Osteoblast (primary cell): ENCODE results near the gene TEX51. TPM values are rescaled to one million over a fixed set of nuclear protein-coding genes. Genes with fewer than 3 reads are reported as not detected.

Source experiments
- DNase-seq: peaks from one replicate; pipeline ENCODE4 v3.0.0; 2011; ENCODE audit warnings: low spot score, mixed read lengths; ENCODE audit not compliant: insufficient read length; ENCODE audit errors: missing footprints
- H2AFZ ChIP-seq: 2 replicates; pipeline ENCODE4 v1.6.0; 2011; ENCODE audit warnings: mild to moderate bottlenecking, low read length
- H3K27ac ChIP-seq: 2 replicates; pipeline ENCODE4 v1.5.1; 2011; ENCODE audit warnings: mild to moderate bottlenecking, low read depth, low read length, moderate library complexity
- H3K27me3 ChIP-seq: 2 replicates; pipeline ENCODE4 v1.6.0; 2012; ENCODE audit warnings: mild to moderate bottlenecking, control low read depth, inconsistent platforms, low read length, moderate library complexity; ENCODE audit not compliant: insufficient read depth
- H3K36me3 ChIP-seq: 2 replicates; pipeline ENCODE4 v1.5.1; 2011; ENCODE audit warnings: mild to moderate bottlenecking, low read length, control low read depth, moderate library complexity; ENCODE audit not compliant: insufficient read depth
- H3K4me1 ChIP-seq: 2 replicates; pipeline ENCODE4 v1.5.1; 2011; ENCODE audit warnings: mild to moderate bottlenecking, low read length, control low read depth, moderate library complexity; ENCODE audit not compliant: insufficient read depth
- H3K4me2 ChIP-seq: 2 replicates; pipeline ENCODE4 v1.6.0; 2011; ENCODE audit warnings: mild to moderate bottlenecking, low read length; ENCODE audit not compliant: insufficient read depth
- H3K4me3 ChIP-seq: fragments of 200-600 bp; sonication (generic); 3 replicates; pipeline ENCODE4 v1.5.1; 2012; ENCODE audit warnings: mild to moderate bottlenecking, low read length, inconsistent platforms; ENCODE audit not compliant: insufficient read depth
- H3K79me2 ChIP-seq: 2 replicates; pipeline ENCODE4 v1.6.0; 2012; ENCODE audit warnings: mild to moderate bottlenecking, low read length, control low read depth, inconsistent platforms; ENCODE audit not compliant: insufficient read depth
- H3K9me3 ChIP-seq: 2 replicates; pipeline ENCODE4 v1.5.1; 2011; ENCODE audit warnings: low read depth, low read length, control low read depth
- H4K20me1 ChIP-seq: 2 replicates; pipeline ENCODE4 v1.6.0; 2012; ENCODE audit warnings: mild to moderate bottlenecking, low read length, control low read depth; ENCODE audit not compliant: insufficient read depth
- total RNA-seq: library from RNA; depleted of rRNA; stranded (reverse); fragments of >200 nt; gene quantifications from 2 replicates; pipeline ENCODE4 v1.2.3, GENCODE V29; 2012
- TF ChIP-seq, protein P1 (sequence below): IDR thresholded peaks from 2 replicates; pipeline ENCODE4 v1.5.1; 2011; ENCODE audit warnings: mild to moderate bottlenecking, low read depth, low read length, moderate library complexity; ENCODE audit errors: extremely low read depth

TEX51 gene
- total RNA-seq, 1 donor: not detected

- Histone ChIP-seq H3K4me3 (no peak overlapping the region), H3K36me3 (no peaks in the 10 kb centered on the region), H3K4me2 (no peak overlapping the region), H3K4me1 (no peaks in the 10 kb centered on the region), H3K9me3 (no peaks in the 10 kb centered on the region), H3K27me3 (no peaks in the 10 kb centered on the region), H2AFZ (no peak overlapping the region), H3K79me2 (no peaks in the 10 kb centered on the region), H4K20me1 (no peaks in the 10 kb centered on the region), H3K27ac (no peak overlapping the region)
- DNase-seq: no peak
- TF ChIP-seq, protein P1, sequence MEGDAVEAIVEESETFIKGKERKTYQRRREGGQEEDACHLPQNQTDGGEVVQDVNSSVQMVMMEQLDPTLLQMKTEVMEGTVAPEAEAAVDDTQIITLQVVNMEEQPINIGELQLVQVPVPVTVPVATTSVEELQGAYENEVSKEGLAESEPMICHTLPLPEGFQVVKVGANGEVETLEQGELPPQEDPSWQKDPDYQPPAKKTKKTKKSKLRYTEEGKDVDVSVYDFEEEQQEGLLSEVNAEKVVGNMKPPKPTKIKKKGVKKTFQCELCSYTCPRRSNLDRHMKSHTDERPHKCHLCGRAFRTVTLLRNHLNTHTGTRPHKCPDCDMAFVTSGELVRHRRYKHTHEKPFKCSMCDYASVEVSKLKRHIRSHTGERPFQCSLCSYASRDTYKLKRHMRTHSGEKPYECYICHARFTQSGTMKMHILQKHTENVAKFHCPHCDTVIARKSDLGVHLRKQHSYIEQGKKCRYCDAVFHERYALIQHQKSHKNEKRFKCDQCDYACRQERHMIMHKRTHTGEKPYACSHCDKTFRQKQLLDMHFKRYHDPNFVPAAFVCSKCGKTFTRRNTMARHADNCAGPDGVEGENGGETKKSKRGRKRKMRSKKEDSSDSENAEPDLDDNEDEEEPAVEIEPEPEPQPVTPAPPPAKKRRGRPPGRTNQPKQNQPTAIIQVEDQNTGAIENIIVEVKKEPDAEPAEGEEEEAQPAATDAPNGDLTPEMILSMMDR: no peak
Observed at GRCh38 chr2:126914811-126915500, 16.3 kb downstream of the TEX51 start.

GRCh38 chr2:126915903-126916302, 17.2 kb downstream of the TEX51 start:
- H3K4me2 ChIP-seq: no peak overlapping the region

DNA sequence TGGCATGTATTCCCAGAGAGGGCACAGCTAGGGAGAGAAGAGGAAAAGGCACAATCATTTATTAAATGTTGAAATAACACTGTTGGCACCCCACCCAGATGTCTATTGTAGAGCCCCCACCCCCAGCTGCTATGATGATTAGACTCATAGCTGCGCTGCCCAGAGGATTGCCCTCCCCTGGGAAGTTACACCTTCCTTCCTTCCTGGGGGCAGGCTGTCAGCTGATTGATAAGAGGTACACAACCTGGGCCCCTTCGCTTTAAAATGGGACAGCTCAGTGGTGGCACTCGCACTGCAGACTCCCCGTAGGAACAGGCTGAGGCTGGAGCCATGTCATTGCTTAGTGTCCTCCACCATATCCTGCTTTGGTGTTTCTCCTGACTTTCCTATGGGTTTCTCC, 18.1 kb downstream of the TEX51 start:
- no peaks in the 10 kb centered on the region for H3K79me2 ChIP-seq
- no peak overlapping the region for H2AFZ ChIP-seq
- DNase-seq: no peak
- H3K4me2 ChIP-seq: no peak overlapping the region
- no peaks in the 10 kb centered on the region for H3K36me3 ChIP-seq
- no peaks in the 10 kb centered on the region for H3K4me1 ChIP-seq
- TF ChIP-seq, protein P1: no peak
- no peak overlapping the region for H3K4me3 ChIP-seq
- H3K27ac ChIP-seq: no peak overlapping the region
- no peaks in the 10 kb centered on the region for H4K20me1 ChIP-seq
- H3K9me3 ChIP-seq: no peaks in the 10 kb centered on the region
- no peaks in the 10 kb centered on the region for H3K27me3 ChIP-seq

More at GRCh38 chr2:126915903-126916302, 17.2 kb downstream of the TEX51 start:
- Histone ChIP-seq H3K4me3 (no peak overlapping the region), H3K36me3 (no peaks in the 10 kb centered on the region), H3K9me3 (no peaks in the 10 kb centered on the region), H2AFZ (no peak overlapping the region), H3K4me1 (no peaks in the 10 kb centered on the region), H3K27me3 (no peaks in the 10 kb centered on the region), H4K20me1 (no peaks in the 10 kb centered on the region), H3K79me2 (no peaks in the 10 kb centered on the region), H3K27ac (no peak overlapping the region)
- no peak for DNase-seq
- TF ChIP-seq, protein P1: no peak

DNA sequence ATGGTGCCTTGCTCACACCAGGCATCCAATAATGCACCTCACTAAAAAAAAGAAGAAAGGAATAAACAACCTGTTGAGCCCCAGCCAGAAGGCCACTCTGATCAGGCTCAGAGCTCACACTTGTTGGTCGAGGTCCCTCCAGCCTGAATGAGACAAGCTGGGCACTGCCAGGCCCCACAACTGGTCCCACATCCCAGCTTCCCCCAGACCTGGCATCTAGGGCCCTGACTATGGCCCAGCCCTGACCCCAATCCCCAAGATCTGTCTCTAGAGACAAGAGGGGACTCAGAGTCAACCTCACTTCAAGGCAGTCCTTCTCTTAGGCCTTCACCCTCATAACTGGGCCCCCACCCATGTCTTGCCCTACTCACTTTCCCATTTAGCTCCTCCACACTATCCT, 22.4 kb downstream of the TEX51 start:
- H3K79me2 ChIP-seq: no peaks in the 10 kb centered on the region
- no peak for DNase-seq
- no peaks in the 10 kb centered on the region for H3K27me3 ChIP-seq
- H3K4me2 ChIP-seq: no peak overlapping the region
- H3K9me3 ChIP-seq: no peaks in the 10 kb centered on the region
- no peak overlapping the region for H3K27ac ChIP-seq
- TF ChIP-seq, protein P1: no peak
- H3K36me3 ChIP-seq: no peaks in the 10 kb centered on the region
- H2AFZ ChIP-seq: no peak overlapping the region
- H3K4me1 ChIP-seq: no peaks in the 10 kb centered on the region
- H4K20me1 ChIP-seq: no peaks in the 10 kb centered on the region
- no peak overlapping the region for H3K4me3 ChIP-seq
